ENCODE results near the gene MACROD2.
"Not testable (repeated sequence)": the region's sequence is repeated elsewhere in the genome, so short reads cannot be mapped to it uniquely, and the experiment has no call there.

MACROD2 gene

GRCh38 chr20:15977026-15977425, 1981.7 kb downstream of the MACROD2 start:
- DNase-seq (ENCODE audit: low read depth) = no peak

DNA sequence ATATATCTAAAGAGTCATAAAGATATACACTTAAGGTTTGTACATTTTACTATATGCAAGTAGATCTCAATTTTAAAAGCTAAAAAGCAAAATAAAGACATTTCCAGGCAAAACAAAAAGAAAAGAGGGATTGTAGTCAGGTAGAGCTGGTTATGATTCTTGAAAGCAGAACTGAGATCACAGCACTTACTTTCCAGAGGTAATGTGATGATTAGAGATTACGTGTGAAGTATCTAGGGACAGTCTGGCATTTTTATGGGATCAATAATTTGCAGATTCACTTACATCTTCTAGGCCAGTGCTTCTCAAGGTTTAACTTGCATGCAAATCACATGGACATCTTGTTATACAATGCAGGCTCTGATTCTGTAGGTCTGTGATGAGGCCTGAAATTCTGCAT, 1982.4 kb downstream of the MACROD2 start:
- no peak for DNase-seq (ENCODE audit: low read depth)

- not testable (repeated sequence) for DNase-seq (ENCODE audit: low read depth)
Observed at GRCh38 chr20:15985494-15986368, 1990.4 kb downstream of the MACROD2 start.

DNA sequence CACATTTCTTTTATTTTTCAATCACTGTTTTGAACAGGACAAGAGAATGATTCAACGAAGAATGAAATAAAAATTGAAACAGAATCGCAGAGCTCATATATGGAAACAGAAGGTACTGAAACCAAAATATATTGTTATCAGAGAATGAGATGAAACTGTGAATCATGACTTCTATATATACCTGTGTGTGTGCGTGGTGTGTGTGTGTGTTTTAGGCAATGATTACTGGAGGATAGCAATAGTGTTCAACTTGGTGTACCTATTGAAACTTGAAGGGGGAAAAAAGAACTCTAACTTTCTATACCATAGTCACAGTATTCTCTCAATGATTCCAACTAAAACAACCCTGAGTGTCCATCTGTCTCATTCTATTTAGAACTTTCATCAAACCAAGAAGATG, 1991.4 kb downstream of the MACROD2 start:
- DNase-seq (ENCODE audit: low read depth) = no peak

- no peak for DNase-seq (ENCODE audit: low read depth)
Observed at GRCh38 chr20:15991279-15991678, 1996.0 kb downstream of the MACROD2 start.

- no peak for DNase-seq (ENCODE audit: low read depth)
Observed at GRCh38 chr20:15992564-15992963, 1997.2 kb downstream of the MACROD2 start.

DNA sequence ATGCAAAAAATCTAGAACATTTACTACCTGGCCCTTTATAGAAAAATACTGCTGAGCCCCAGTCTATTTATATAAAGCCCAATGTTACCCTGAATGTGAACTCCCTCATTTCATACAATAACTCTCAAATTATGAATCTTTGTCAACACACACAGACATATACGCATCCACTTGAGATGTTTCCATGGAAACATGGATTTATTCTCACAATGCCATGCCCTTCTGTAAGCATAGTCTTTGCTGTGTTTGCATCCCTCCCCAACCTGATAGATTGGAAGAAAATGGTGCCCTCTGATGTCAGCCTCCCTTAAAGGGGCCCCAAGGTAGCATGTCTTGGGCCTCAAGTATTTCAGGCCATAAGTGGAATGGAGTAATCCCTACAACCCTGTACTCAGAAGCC, 2004.8 kb downstream of the MACROD2 start:
- DNase-seq (ENCODE audit: low read depth) = no peak

DNA sequence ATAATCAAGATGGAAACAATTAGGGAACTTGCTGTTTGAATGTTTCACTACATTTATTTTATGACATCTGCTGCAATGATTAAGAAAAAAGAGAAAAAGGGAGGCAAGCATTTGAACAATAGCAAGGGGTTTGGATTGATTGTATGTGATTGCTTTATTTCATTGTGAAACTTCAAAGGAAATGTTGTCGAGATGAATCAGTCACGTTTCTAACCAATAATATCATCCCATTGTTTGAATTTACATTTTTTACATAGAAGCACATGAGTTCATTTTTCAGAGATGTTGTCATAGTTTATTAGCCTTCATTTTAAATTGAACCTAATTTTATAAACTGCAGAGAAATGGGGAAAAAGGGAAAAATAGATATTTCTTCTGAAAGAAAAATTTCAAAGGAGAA, 2006.0 kb downstream of the MACROD2 start:
- DNase-seq (ENCODE audit: low read depth) = no peak

DNA sequence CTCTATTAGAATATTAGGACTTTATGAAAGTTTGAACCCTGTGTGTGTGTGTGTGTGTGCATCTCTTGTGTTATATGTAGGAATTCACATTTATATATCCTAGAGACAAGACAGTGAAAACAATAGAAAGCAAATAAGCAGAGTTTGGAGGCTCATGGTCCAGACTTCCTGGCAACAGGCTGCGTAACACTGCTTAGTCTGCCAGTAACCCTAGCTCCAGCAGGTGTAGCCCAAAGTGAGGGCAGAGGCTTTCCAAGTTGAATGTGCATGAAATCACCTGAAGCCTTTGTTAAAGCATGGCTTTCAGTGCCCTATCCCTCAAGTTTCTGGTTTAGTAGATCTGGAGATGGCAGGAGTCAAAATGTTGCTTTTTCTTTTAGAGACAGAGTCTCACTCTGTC, 2008.0 kb downstream of the MACROD2 start:
- no peak for DNase-seq (ENCODE audit: low read depth)

DNA sequence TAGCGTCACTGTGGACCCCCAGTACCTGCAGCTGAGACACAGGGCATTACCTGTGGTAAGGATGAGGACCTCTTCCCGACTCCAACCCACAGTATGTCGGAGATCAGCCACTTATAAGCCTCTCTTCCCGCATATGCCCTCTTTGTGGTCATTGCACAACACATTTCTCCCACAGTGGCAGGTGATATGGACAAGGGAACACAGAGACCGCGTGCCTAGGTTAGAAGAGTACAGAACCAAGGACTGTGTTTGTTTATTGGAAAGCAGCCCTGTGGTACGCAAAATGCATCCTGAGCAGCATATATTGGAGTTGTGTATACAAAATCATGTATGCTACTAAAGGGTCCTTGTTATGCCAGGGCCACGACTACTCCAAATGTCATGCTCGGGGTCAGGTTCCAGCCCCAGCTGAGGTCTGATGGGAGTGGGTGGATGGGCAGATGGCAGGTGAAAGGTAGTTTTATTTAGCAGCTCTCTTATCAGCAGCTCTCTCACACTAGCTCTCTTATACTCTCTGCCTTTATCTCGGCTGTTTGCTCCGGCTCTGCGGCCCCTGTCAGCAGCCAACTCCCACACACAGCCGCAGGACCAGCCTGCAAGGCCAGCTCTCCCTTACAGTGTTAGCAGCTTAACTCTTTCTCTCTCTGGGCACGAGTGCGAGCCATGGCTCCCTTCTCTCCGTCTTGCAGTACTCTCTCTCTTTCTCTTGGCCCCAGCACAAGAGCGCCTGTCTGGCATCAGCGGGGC, 2009.0 kb downstream of the MACROD2 start:
- no peak for DNase-seq (ENCODE audit: low read depth)

DNA sequence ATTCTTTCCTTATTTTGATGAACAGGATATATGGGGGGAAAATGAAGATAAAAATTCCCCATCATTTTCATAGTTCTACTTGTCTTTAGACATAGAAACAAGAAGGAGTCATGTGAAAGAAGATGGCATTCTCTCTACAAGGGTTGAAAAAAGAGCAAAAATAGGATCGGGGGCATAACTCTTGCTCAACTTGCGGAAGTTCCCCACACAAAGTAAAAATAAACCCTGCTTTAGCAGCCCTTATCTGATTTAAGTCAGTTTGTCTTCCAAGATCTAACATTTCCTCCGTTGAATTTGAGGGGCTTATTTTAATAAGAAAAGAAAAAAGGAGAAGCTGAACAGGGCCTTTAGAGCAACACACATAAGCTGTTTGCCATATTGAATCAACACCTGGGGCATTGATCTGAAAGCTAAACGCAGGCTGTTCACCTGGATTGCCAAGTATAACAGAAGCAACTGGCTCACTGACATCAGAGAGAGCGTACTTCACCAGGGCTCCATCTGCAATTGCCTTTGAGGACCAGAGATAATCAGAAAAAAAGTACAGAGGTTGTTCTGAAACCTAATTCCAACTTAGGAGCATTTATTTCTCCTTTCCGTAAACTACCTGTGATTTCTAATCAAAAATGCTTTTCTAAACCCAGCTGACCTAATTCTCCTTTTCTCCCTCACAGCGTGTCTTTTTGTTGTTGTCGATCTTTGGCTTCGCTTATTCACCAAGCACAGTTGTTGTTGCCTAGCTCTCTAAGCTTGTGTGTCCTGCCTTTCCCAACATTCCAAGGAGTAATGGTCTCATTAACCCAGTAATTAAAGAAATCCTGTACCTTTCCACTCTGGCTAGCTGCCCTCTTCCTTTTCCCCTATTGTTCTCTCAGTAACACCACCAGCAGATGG, 2010.0 kb downstream of the MACROD2 start:
- DNase-seq (ENCODE audit: low read depth) = no peak

GRCh38 chr20:16005915-16006493, 2010.7 kb downstream of the MACROD2 start:
- DNase-seq (ENCODE audit: low read depth) = no peak

DNA sequence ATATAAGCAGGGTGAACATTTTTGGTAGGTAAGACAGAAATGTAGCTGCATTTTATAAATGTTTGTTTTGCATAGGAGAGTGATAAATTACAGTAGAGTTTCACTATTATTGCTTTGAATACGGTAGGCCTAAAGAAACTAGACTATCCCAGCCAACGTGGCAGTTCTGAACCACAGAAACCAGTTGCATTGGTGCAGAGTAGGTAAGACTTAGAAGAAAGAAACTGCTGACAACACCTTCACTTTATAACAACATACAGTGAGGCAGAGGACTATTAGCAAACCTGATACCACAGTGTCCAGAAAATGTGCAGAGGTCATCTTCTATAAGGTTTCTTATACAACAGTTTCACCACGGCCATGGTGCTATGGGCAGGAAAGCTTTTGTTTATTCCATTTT, 2011.8 kb downstream of the MACROD2 start:
- DNase-seq (ENCODE audit: low read depth) = no peak

GRCh38 chr20:16007962-16008361, 2012.6 kb downstream of the MACROD2 start:
- DNase-seq (ENCODE audit: low read depth) = no peak

DNA sequence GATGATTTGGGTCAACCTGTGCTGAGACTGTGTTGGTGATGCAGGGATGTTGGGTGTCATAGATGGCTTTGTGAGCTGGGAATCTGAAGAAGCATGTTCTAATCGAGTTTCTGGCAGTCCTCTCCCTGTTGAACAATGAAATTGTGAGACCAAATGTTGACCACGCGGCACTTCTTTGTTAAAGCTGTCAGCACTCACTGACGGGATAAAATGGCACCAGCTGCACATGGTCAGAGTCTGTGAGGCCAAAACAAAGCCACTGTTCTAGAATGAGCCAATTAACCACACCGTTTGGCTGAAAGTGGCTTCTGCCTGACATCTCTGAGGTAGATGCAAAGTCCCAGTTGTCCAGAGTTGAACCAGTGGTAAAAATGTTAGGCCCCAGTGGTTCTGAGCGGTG, 2015.7 kb downstream of the MACROD2 start:
- DNase-seq (ENCODE audit: low read depth) = no peak

- DNase-seq (ENCODE audit: low read depth) = no peak
Observed at GRCh38 chr20:16011519-16011918, 2016.2 kb downstream of the MACROD2 start.

- not testable (repeated sequence) for DNase-seq (ENCODE audit: low read depth)
Observed at GRCh38 chr20:16012934-16013333, 2017.6 kb downstream of the MACROD2 start.

DNA sequence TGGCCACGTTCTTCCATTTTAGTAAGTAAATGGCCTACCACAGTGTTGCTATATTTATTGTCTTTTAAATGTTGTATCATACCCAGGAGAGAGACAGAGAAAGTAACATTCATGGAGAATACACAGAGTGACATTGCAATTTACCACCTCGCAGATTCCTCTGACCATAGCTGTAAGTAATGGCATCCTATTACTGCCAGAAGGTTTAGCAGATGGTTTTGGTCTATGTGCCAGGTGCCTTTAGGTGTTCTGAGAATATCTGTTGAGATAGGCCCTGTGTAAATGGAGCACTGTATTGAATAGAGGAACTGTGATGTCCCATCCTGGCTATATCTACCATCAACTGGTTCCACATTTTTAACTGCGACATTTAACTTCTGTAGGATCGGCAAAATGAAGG, 2018.3 kb downstream of the MACROD2 start:
- no peak for DNase-seq (ENCODE audit: low read depth)

GRCh38 chr20:16014436-16014835, 2019.1 kb downstream of the MACROD2 start:
- no peak for DNase-seq (ENCODE audit: low read depth)

- DNase-seq (ENCODE audit: low read depth) = no peak
Observed at GRCh38 chr20:16017656-16018055, 2022.3 kb downstream of the MACROD2 start.

- no peak for DNase-seq (ENCODE audit: low read depth)
Observed at GRCh38 chr20:16018881-16019280, 2023.6 kb downstream of the MACROD2 start.

DNA sequence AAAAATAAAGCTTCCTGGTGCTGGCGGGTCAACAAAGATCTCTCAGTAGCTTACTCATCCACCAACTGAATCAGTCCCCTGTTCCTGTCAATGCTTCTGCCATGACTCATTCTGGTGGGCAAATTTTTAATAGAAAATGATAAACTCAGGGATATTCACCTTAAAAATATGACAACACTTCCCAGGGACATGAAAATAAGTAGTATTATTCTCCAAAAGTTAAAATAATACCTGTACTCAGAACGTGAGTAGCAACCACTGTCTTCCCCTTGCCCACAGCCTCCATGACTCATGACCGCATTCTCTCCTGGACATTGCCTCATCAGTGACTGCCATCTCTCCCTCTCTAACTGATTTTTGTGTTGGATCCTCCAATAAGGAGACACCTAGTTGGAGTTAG, 2025.7 kb downstream of the MACROD2 start:
- DNase-seq (ENCODE audit: low read depth) = no peak

Data from stimulated activated CD8-positive, alpha-beta memory T cell treated with anti-CD3 and anti-CD28 coated beads, Interleukin-15, amount 100 ng/mL, for 1 hour (primary cell).